ENCODE measurements around the gene MAOB.
"Not testable (repeated sequence)": the region's sequence is repeated elsewhere in the genome, so short reads cannot be mapped to it uniquely, and the experiment has no call there.

The MAOB gene

GRCh38 chrX:43882294-43882681 is at the start of gene MAOB:
Gene MAOB (minus strand): TSS chrX:43882450. CDS start chrX:43882299, 151 bp downstream.
- Histone ChIP-seq H3K27ac (no peak within 1 kb of the TSS), H2AFZ (ENCODE audit: low read depth) (no peak within 1 kb of the TSS), H3K27me3 (ENCODE audit: insufficient read depth, low read depth) (no peaks in the 10 kb centered on the region), H3K36me3 (ENCODE audit: insufficient read depth) (no peaks in the 10 kb centered on the region), H3K4me3 (IDR thresholded peaks at IDR 0.05; ENCODE audit: insufficient read depth, low read depth, low read length) (no peak within 1 kb of the TSS), H3K4me1 (ENCODE audit: low read depth, poor library complexity, severe bottlenecking) (no peaks in the 10 kb centered on the region), H3K79me2 (ENCODE audit: insufficient read depth, low read depth) (no peaks in the 10 kb centered on the region), H3K4me2 (no peak within 1 kb of the TSS), H4K20me1 (ENCODE audit: insufficient read depth) (no peaks in the 10 kb centered on the region), H3K9ac (no peak within 1 kb of the TSS)
- TF ChIP-seq CTCF (conservative IDR thresholded peaks at IDR 0.05; ENCODE audit: low read depth, low read length) = no peak

DNA sequence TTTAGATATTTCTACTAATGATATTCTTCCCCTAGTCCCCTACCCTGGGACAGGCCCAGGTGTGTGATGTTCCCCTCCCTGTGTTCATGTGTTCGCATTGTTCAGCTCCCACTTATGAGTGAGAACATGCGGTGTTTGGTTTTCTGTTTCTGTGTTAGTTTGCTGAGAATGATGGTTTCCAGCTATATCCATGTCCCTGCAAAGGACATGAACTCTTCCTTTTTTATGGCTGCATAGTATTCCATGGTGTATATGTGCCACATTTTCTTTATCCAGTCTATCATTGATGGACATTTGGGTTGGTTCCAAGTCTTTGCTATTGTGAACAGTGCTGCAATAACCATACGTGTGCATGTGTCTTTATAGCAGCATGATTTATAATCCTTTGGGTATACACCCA is 39.8 kb upstream of the MAOB start:
- H3K4me2 ChIP-seq; H3K4me3 ChIP-seq (IDR thresholded peaks at IDR 0.05; ENCODE audit: insufficient read depth, low read depth, low read length); H2AFZ ChIP-seq (ENCODE audit: low read depth); H4K20me1 ChIP-seq (ENCODE audit: insufficient read depth); H3K9ac ChIP-seq; H3K4me1 ChIP-seq (ENCODE audit: low read depth, poor library complexity, severe bottlenecking); H3K27ac ChIP-seq; H3K36me3 ChIP-seq (ENCODE audit: insufficient read depth); H3K27me3 ChIP-seq (ENCODE audit: insufficient read depth, low read depth); H3K79me2 ChIP-seq (ENCODE audit: insufficient read depth, low read depth): not testable (repeated sequence)

- not testable (repeated sequence) for H3K4me2 ChIP-seq; H3K4me1 ChIP-seq (ENCODE audit: low read depth, poor library complexity, severe bottlenecking); H3K27me3 ChIP-seq (ENCODE audit: insufficient read depth, low read depth); H4K20me1 ChIP-seq (ENCODE audit: insufficient read depth); H2AFZ ChIP-seq (ENCODE audit: low read depth); H3K9ac ChIP-seq; H3K4me3 ChIP-seq (IDR thresholded peaks at IDR 0.05; ENCODE audit: insufficient read depth, low read depth, low read length); H3K36me3 ChIP-seq (ENCODE audit: insufficient read depth); H3K79me2 ChIP-seq (ENCODE audit: insufficient read depth, low read depth); H3K27ac ChIP-seq
Observed at GRCh38 chrX:43910772-43911171, 28.5 kb upstream of the MAOB start.

DNA sequence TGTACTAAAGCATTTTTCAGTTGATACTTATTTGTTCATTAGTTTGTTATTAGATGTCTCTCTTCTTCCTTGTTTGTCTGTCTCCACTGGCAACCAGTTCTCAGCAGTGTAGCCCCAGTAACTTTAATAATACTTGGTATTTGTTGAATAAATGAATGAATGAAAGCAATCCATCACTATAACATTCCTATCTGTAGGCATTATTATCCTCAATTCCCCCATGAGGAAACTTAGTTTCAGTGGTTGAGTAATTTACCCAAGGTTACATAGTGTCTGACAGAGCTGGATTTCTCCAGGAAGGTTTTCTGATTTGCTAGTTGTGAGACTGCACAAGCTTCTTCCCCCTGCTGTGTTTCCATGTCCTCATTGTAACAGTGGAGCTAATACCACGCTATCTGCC is 27.8 kb upstream of the MAOB start:
- no peak for TF ChIP-seq CTCF (conservative IDR thresholded peaks at IDR 0.05; ENCODE audit: low read depth, low read length)
- Histone ChIP-seq H3K4me1 (ENCODE audit: low read depth, poor library complexity, severe bottlenecking) (no peaks in the 10 kb centered on the region), H3K4me2 (no peak overlapping the region), H3K4me3 (IDR thresholded peaks at IDR 0.05; ENCODE audit: insufficient read depth, low read depth, low read length) (no peak overlapping the region), H3K27ac (no peak overlapping the region), H4K20me1 (ENCODE audit: insufficient read depth) (no peaks in the 10 kb centered on the region), H2AFZ (ENCODE audit: low read depth) (no peak overlapping the region), H3K27me3 (ENCODE audit: insufficient read depth, low read depth) (no peaks in the 10 kb centered on the region), H3K79me2 (ENCODE audit: insufficient read depth, low read depth) (no peaks in the 10 kb centered on the region), H3K9ac (no peak overlapping the region), H3K36me3 (ENCODE audit: insufficient read depth) (no peaks in the 10 kb centered on the region)

GRCh38 chrX:43909141-43909540 is 26.9 kb upstream of the MAOB start:
- no peaks in the 10 kb centered on the region for H3K36me3 ChIP-seq (ENCODE audit: insufficient read depth)
- no peaks in the 10 kb centered on the region for H3K4me1 ChIP-seq (ENCODE audit: low read depth, poor library complexity, severe bottlenecking)
- no peak for TF ChIP-seq CTCF (conservative IDR thresholded peaks at IDR 0.05; ENCODE audit: low read depth, low read length)
- no peaks in the 10 kb centered on the region for H3K79me2 ChIP-seq (ENCODE audit: insufficient read depth, low read depth)
- H3K4me2 ChIP-seq = no peak overlapping the region
- H4K20me1 ChIP-seq (ENCODE audit: insufficient read depth) = no peaks in the 10 kb centered on the region
- H3K27me3 ChIP-seq (ENCODE audit: insufficient read depth, low read depth) = no peaks in the 10 kb centered on the region
- H3K4me3 ChIP-seq (IDR thresholded peaks at IDR 0.05; ENCODE audit: insufficient read depth, low read depth, low read length) = no peak overlapping the region
- no peak overlapping the region for H3K9ac ChIP-seq
- H3K27ac ChIP-seq = no peak overlapping the region
- H2AFZ ChIP-seq (ENCODE audit: low read depth) = no peak overlapping the region
